Vagina (tissue), 2 donors: ENCODE data around the gene TBCEL. TPM values are rescaled to one million over a fixed set of nuclear protein-coding genes. Genes with fewer than 3 reads are reported as not detected.

Experiments
- DNase-seq, 2 donors: peaks; one replicate each; pipeline ENCODE4 v3.0.0-alpha.2; 2017; ENCODE audit errors: extremely low spot score in 2 of 2
- H3K27ac ChIP-seq: fragments of 200-600 bp; sonication (generic); one replicate; pipeline ENCODE4 v1.5.1; 2019
- H3K27me3 ChIP-seq: fragments of 200-600 bp; sonication (generic); one replicate; pipeline ENCODE4 v1.5.1; 2019
- H3K36me3 ChIP-seq, 2 donors: fragments of 200-600 bp; sonication (generic); one replicate each; pipeline ENCODE4 v1.5.1; 2017 to 2019
- H3K4me1 ChIP-seq: fragments of 200-600 bp; sonication (generic); one replicate; pipeline ENCODE4 v1.5.1; 2019
- H3K4me3 ChIP-seq, 2 donors: fragments of 200-600 bp; sonication (generic); 1 replicate in 1 of 2; 2 replicates in 1 of 2; pipeline ENCODE4 v1.5.1; 2016 to 2019
- H3K9me3 ChIP-seq: fragments of 200-600 bp; sonication (generic); one replicate; pipeline ENCODE4 v1.5.1; 2019
- POLR2A ChIP-seq, 2 donors: fragments of 450-650 bp; IDR thresholded peaks; one replicate each; pipeline ENCODE4 v1.6.1; 2017; ENCODE audit warnings: antibody characterized with exemption in 2 of 2, mild to moderate bottlenecking in 2 of 2, moderate library complexity in 2 of 2
- POLR2AphosphoS5 ChIP-seq, 2 donors: sonication (generic); formaldehyde crosslinking; IDR thresholded peaks; one replicate each; pipeline ENCODE4 v1.9.0; 2017; ENCODE audit warnings: antibody characterized with exemption in 2 of 2, mild to moderate bottlenecking in 2 of 2, low read depth in 1 of 2; ENCODE audit not compliant: insufficient read depth in 1 of 2
- intact Hi-C: fragments of 100-400 bp; cut with DNase I; formaldehyde crosslinking; loops from one replicate; pipeline ENCODE4 v1.15.1; 2023
- total RNA-seq: library from RNA; depleted of rRNA; stranded (reverse); fragments of >200 nt; gene quantifications from one replicate; pipeline ENCODE4 v1.2.3, GENCODE V29; 2016
- TF ChIP-seq, protein P1 (sequence below), 3 experiments: fragments of 450-650 bp in 2 of 3; fragments of 200-600 bp in 1 of 3; sonication (generic) in 1 of 3; IDR thresholded peaks; one replicate each; pipeline ENCODE4 v1.5.1; 2017 to 2019; ENCODE audit warnings: antibody characterized with exemption in 3 of 3, mild to moderate bottlenecking in 2 of 3, moderate library complexity in 2 of 3

TBCEL gene, protein sequence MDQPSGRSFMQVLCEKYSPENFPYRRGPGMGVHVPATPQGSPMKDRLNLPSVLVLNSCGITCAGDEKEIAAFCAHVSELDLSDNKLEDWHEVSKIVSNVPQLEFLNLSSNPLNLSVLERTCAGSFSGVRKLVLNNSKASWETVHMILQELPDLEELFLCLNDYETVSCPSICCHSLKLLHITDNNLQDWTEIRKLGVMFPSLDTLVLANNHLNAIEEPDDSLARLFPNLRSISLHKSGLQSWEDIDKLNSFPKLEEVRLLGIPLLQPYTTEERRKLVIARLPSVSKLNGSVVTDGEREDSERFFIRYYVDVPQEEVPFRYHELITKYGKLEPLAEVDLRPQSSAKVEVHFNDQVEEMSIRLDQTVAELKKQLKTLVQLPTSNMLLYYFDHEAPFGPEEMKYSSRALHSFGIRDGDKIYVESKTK
- total RNA-seq: 19.2 TPM

GRCh38 chr11:121023848-121024751, at the start of gene TBCEL:
Gene TBCEL (plus strand): TSS chr11:121024102. CDS start chr11:121045691, 21,589 bp downstream.
- Histone ChIP-seq H3K27ac (peak within 1 kb of the TSS; percentile 49), H3K27me3 (no peaks in the 10 kb centered on the region), H3K9me3 (no peaks in the 10 kb centered on the region), H3K36me3 (no peaks in the 10 kb centered on the region), H3K4me1 (peaks cover 25% of the 10 kb centered on the region), H3K4me3 (peak within 1 kb of the TSS; percentile 55 to 77)
- intact Hi-C loops: no loop called here
- DNase-seq: no peak
- TF ChIP-seq, protein P1, sequence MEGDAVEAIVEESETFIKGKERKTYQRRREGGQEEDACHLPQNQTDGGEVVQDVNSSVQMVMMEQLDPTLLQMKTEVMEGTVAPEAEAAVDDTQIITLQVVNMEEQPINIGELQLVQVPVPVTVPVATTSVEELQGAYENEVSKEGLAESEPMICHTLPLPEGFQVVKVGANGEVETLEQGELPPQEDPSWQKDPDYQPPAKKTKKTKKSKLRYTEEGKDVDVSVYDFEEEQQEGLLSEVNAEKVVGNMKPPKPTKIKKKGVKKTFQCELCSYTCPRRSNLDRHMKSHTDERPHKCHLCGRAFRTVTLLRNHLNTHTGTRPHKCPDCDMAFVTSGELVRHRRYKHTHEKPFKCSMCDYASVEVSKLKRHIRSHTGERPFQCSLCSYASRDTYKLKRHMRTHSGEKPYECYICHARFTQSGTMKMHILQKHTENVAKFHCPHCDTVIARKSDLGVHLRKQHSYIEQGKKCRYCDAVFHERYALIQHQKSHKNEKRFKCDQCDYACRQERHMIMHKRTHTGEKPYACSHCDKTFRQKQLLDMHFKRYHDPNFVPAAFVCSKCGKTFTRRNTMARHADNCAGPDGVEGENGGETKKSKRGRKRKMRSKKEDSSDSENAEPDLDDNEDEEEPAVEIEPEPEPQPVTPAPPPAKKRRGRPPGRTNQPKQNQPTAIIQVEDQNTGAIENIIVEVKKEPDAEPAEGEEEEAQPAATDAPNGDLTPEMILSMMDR (IDR thresholded peaks at IDR 0.05): no peak
- TF ChIP-seq POLR2AphosphoS5 (IDR thresholded peaks at IDR 0.05; ENCODE audit: insufficient read depth in 1 of 2, low read depth in 1 of 2) (peak in 1 of 2 donors; percentile 42), POLR2A (IDR thresholded peaks at IDR 0.05) (no peak)

DNA sequence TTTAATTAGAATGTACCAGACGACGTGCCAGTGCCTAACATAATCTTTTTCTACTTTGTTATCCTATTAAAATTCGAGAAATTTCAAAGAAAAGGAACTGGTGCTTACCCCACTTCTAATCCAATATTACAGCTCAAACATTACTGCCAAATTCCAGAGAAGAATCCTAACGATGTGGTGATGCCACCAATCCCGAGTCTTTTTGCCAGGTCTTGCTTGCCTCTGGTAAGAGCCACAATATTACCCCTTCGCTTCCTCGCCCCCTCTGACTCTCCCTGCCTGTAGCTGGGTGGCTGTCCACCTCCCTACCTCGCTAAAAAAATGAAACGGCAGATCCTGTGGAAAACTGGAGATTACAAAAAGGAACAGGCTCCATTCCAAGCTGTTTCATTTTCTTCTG, 49.4 kb upstream of the TBCEL start:
- H3K27me3 ChIP-seq: no peaks in the 10 kb centered on the region
- no peaks in the 10 kb centered on the region for H3K9me3 ChIP-seq
- H3K4me3 ChIP-seq: no peak overlapping the region
- intact Hi-C loops: no loop called here
- no peak overlapping the region for H3K27ac ChIP-seq
- no peaks in the 10 kb centered on the region for H3K36me3 ChIP-seq
- DNase-seq: no peak
- H3K4me1 ChIP-seq: no peaks in the 10 kb centered on the region
- TF ChIP-seq, protein P1 (IDR thresholded peaks at IDR 0.05): no peak
- TF ChIP-seq POLR2AphosphoS5 (IDR thresholded peaks at IDR 0.05; ENCODE audit: insufficient read depth in 1 of 2, low read depth in 1 of 2) (no peak), POLR2A (IDR thresholded peaks at IDR 0.05) (no peak)

DNA sequence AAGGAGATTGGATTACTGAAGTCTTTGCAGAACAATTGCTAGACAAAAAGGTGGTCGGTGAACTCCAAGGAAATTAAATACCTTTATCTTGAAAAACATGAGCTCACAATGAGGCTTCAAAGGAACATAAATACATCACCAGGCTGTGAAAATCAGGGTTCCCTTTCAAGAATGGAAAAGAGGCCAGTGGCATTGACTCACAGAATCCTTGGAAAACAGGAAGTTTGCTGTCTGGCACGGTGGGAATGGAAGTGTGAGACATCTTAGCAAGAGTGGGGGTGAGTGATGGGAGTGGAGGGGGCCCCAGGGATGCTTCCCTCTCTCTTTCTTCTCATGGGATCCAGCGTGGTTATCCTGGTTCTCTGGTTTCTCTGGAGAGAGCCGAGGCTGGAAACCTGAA, 48.9 kb upstream of the TBCEL start:
- Histone ChIP-seq H3K27me3 (no peaks in the 10 kb centered on the region), H3K27ac (no peak overlapping the region), H3K36me3 (no peaks in the 10 kb centered on the region), H3K9me3 (no peaks in the 10 kb centered on the region), H3K4me1 (no peaks in the 10 kb centered on the region), H3K4me3 (no peak overlapping the region)
- TF ChIP-seq POLR2AphosphoS5 (IDR thresholded peaks at IDR 0.05; ENCODE audit: insufficient read depth in 1 of 2, low read depth in 1 of 2) (no peak), POLR2A (IDR thresholded peaks at IDR 0.05) (no peak)
- TF ChIP-seq, protein P1 (IDR thresholded peaks at IDR 0.05): no peak
- DNase-seq: no peak
- intact Hi-C loops: no loop called here

DNA sequence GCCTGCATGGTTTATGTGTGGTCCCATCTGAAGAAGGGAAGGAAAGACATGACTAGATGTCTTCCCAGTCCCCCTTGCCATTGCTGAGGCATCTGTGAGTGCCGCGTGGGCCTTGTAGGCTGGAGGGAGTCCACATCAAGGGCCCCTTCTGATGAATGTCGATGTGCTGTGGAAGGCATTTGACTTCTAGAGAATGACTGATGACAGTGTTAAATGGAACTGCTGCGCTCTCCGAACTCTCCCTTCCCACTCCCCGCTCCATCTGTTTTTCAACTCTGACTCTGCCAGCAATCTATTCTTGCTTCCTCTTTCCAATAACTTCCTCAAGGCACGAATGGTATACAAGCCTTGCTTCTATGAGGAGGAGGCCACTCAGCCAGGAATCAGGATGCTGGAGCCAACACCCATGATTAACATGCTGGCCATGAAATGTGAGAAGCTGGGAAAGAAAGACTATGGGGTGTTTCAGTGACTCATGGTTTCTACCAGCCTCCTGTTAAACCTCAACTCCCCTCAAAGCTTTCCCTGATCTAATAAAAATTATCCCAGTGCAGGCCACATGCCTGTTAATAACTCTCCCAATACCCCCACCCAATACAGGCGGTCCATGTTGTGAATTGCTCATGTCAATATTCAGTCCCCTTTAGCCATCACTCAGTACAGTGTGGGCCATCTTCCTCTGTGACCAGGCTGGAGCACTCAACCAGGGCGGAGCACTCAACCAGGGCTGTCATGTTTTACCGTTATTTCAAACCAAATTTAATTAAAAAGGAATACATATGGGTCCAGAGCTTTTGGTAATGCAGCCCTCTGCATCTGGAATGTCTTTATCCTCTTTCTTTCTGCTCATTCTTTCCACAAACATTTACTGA, 46.4 kb upstream of the TBCEL start:
- Histone ChIP-seq H3K36me3 (no peaks in the 10 kb centered on the region), H3K4me3 (no peak overlapping the region), H3K27ac (no peak overlapping the region), H3K9me3 (no peaks in the 10 kb centered on the region), H3K27me3 (no peaks in the 10 kb centered on the region), H3K4me1 (no peaks in the 10 kb centered on the region)
- no peak for TF ChIP-seq POLR2A (IDR thresholded peaks at IDR 0.05)
- TF ChIP-seq, protein P1 (IDR thresholded peaks at IDR 0.05): no peak
- TF ChIP-seq POLR2AphosphoS5 (IDR thresholded peaks at IDR 0.05; ENCODE audit: insufficient read depth in 1 of 2, low read depth in 1 of 2): no peak
- DNase-seq: no peak
- intact Hi-C loops: no loop called here
